Neuronal stem cell (in vitro differentiated cells): ENCODE measurements around the gene KIAA1210.

Source experiments
- DNase-seq: peaks from one replicate; pipeline ENCODE4 v3.0.0-alpha.2; 2013; ENCODE audit warnings: low spot score
- H2AFZ ChIP-seq: one replicate; pipeline ENCODE4 v1.6.1; 2013; ENCODE audit warnings: mild to moderate bottlenecking, low read length, inconsistent platforms
- H2AK5ac ChIP-seq: 2 replicates; pipeline ENCODE4 v1.6.1; 2013; ENCODE audit warnings: low read depth, mild to moderate bottlenecking, inconsistent platforms, low read length, moderate library complexity, mixed read lengths
- H2BK120ac ChIP-seq: 2 replicates; pipeline ENCODE4 v1.6.1; 2013; ENCODE audit warnings: low read depth, mild to moderate bottlenecking, inconsistent platforms, low read length, moderate library complexity, mixed read lengths
- H2BK12ac ChIP-seq: one replicate; pipeline ENCODE4 v1.6.1; 2013; ENCODE audit warnings: low read length, inconsistent platforms
- H2BK15ac ChIP-seq: 2 replicates; pipeline ENCODE4 v1.6.1; 2013; ENCODE audit warnings: mild to moderate bottlenecking, low read length, inconsistent platforms, mixed read lengths
- H2BK5ac ChIP-seq: one replicate; pipeline ENCODE4 v1.6.1; 2013; ENCODE audit warnings: inconsistent platforms, mild to moderate bottlenecking, low read length, moderate library complexity
- H3K14ac ChIP-seq: one replicate; pipeline ENCODE4 v1.6.1; 2013; ENCODE audit warnings: low read length, inconsistent platforms
- H3K18ac ChIP-seq: 2 replicates; pipeline ENCODE4 v1.6.1; 2013; ENCODE audit warnings: low read length, inconsistent platforms
- H3K23ac ChIP-seq: 2 replicates; pipeline ENCODE4 v1.6.1; 2013; ENCODE audit warnings: low read depth, mild to moderate bottlenecking, mixed read lengths, low read length, inconsistent platforms; ENCODE audit not compliant: poor library complexity
- H3K27ac ChIP-seq: replicated peaks from 3 replicates; pipeline ENCODE4 v1.5.1; 2013; ENCODE audit warnings: low read length, inconsistent platforms
- H3K27me3 ChIP-seq, 3 experiments: 2 replicates each; pipeline ENCODE4 v1.6.1; 2013; ENCODE audit warnings: low read length in 3 of 3, mild to moderate bottlenecking in 2 of 3, inconsistent platforms in 1 of 3, low read depth in 1 of 3, mixed read lengths in 1 of 3, moderate library complexity in 1 of 3; ENCODE audit not compliant: control insufficient read depth in 3 of 3, insufficient read depth in 3 of 3
- H3K36me3 ChIP-seq, 2 donors: replicated peaks in 1 of 2; 2 replicates each; pipeline ENCODE4 v1.6.1; 2013; ENCODE audit warnings: low read length in 2 of 2; ENCODE audit not compliant: control insufficient read depth in 2 of 2, insufficient read depth in 2 of 2
- H3K4ac ChIP-seq: 2 replicates; pipeline ENCODE4 v1.6.1; 2013; ENCODE audit warnings: inconsistent platforms, mild to moderate bottlenecking, low read length, moderate library complexity
- H3K4me1 ChIP-seq, 2 donors: 1 replicate in 1 of 2; 2 replicates in 1 of 2; pipeline ENCODE4 v1.6.1; 2013; ENCODE audit warnings: low read length in 2 of 2, low read depth in 1 of 2; ENCODE audit not compliant: control insufficient read depth in 2 of 2, insufficient read depth in 1 of 2
- H3K4me2 ChIP-seq: one replicate; pipeline ENCODE4 v1.6.1; 2013; ENCODE audit warnings: mild to moderate bottlenecking, low read length, inconsistent platforms; ENCODE audit not compliant: insufficient read depth, poor library complexity, severe bottlenecking
- H3K4me3 ChIP-seq, 2 donors: 2 replicates each; pipeline ENCODE4 v1.5.1; 2013; ENCODE audit warnings: low read length in 2 of 2, mild to moderate bottlenecking in 2 of 2, inconsistent platforms in 1 of 2, moderate library complexity in 1 of 2
- H3K79me1 ChIP-seq: one replicate; pipeline ENCODE4 v1.6.1; 2013; ENCODE audit warnings: low read depth, mild to moderate bottlenecking, inconsistent platforms, low read length, moderate library complexity
- H3K9ac ChIP-seq: one replicate; pipeline ENCODE4 v1.6.1; 2013; ENCODE audit warnings: mild to moderate bottlenecking, low read depth, low read length, inconsistent platforms; ENCODE audit not compliant: poor library complexity
- H3K9me3 ChIP-seq, 2 donors: replicated peaks in 1 of 2; 2 replicates each; pipeline versions ENCODE3 to v1.6.1; 2013; ENCODE audit warnings: low read length in 2 of 2, mild to moderate bottlenecking in 2 of 2, inconsistent platforms in 1 of 2, low read depth in 1 of 2, mixed read lengths in 1 of 2, moderate library complexity in 1 of 2; ENCODE audit not compliant: control insufficient read depth in 2 of 2, insufficient read depth in 1 of 2
- H4K8ac ChIP-seq: one replicate; pipeline ENCODE4 v1.6.1; 2013; ENCODE audit warnings: low read depth, mild to moderate bottlenecking, inconsistent platforms, low read length, moderate library complexity
- H4K91ac ChIP-seq: one replicate; pipeline ENCODE4 v1.6.1; 2013; ENCODE audit warnings: low read length, low read depth, mild to moderate bottlenecking, inconsistent platforms; ENCODE audit not compliant: poor library complexity
- WGBS, 2 donors: extraction: QIAGEN DNeasy Blood & Tissue Kit; methylation state at CpG; one replicate each; pipeline ENCODE4 v1.1.7; 2013; ENCODE audit warnings: missing lambda C conversion rate in 2 of 2, mixed read lengths in 1 of 2; ENCODE audit not compliant: insufficient read length in 2 of 2, insufficient replicate concordance in 1 of 2; ENCODE audit errors: extremely low coverage in 2 of 2; 5-methylcytosine and 5-hydroxymethylcytosine counted together

Gene KIAA1210

DNA sequence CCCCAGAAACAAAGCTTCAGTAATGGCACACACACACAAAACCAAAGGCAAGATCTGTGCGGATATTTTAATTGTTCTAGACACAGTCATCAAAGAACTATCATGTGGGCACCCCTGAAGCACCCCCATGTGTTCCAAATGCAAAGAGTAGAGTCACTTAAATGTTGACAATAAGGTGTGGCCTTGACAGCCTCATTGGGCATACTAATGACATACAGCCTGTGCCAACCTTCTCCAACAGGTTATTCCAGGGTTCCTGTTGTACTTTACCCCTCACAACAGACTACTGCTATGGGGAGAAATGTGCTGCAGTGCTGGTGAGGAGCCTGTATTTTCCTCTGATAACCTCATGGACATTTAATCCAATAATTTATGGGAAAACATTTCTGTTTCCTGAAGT, 84.6 kb downstream of the KIAA1210 start:
- Histone ChIP-seq H2BK12ac (no peak overlapping the region), H2BK5ac (no peak overlapping the region), H2BK120ac (no peak overlapping the region), H2AFZ (no peak overlapping the region), H3K4me1 (peaks cover 0 to 3% of the 10 kb centered on the region in 2 donors), H3K14ac (no peak overlapping the region), H3K23ac (no peak overlapping the region), H3K4me2 (no peak overlapping the region), H3K79me1 (no peaks in the 10 kb centered on the region), H3K27me3 (peaks cover 0 to 5% (median 0%) of the 10 kb centered on the region in 3 experiments), H3K4ac (no peak overlapping the region), H3K36me3 (no peaks in the 10 kb centered on the region), H4K91ac (no peak overlapping the region), H3K18ac (no peak overlapping the region), H4K8ac (no peak overlapping the region), H3K4me3 (no peak overlapping the region), H2AK5ac (no peak overlapping the region), H3K9me3 (no peaks in the 10 kb centered on the region), H3K9ac (no peak overlapping the region), H3K27ac (no peak overlapping the region), H2BK15ac (no peak overlapping the region)
- DNase-seq: no peak
- no CpG with 5 or more reads among the region's 1 CpG for WGBS, 2 donors

DNA sequence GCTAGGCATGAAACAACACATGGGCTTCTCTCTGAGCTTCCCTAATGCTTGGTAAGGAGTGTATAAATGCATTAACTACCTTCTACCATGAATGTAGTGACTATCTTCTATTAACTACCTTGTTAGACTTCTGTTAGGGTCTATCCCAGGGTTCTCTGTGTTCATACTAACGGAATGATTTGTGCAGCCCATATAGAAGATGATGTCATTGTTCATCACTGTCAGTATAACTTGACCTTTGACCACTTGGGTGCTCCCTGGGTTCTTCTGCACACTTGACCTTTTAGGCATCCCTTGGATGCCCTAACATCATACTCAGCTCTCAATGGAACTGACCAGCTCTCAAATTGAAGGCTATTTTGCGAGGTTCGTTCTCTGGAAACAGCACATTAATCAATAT, 85.6 kb downstream of the KIAA1210 start:
- no peak overlapping the region for H3K9ac ChIP-seq
- H2AK5ac ChIP-seq: no peak overlapping the region
- H3K4me3 ChIP-seq: no peak overlapping the region
- H2AFZ ChIP-seq: no peak overlapping the region
- no peaks in the 10 kb centered on the region for H3K36me3 ChIP-seq
- no CpG with 5 or more reads among the region's 3 CpGs for WGBS, 2 donors
- H2BK15ac ChIP-seq: no peak overlapping the region
- H3K9me3 ChIP-seq: no peaks in the 10 kb centered on the region
- no peak overlapping the region for H2BK5ac ChIP-seq
- no peak overlapping the region for H2BK12ac ChIP-seq
- H3K4me1 ChIP-seq: peaks cover 0 to 3% of the 10 kb centered on the region in 2 donors
- H3K27me3 ChIP-seq: peaks cover 0 to 5% (median 0%) of the 10 kb centered on the region in 3 experiments
- no peak for DNase-seq
- H3K4ac ChIP-seq: no peak overlapping the region
- H3K23ac ChIP-seq: no peak overlapping the region
- no peak overlapping the region for H4K91ac ChIP-seq
- H4K8ac ChIP-seq: no peak overlapping the region
- no peaks in the 10 kb centered on the region for H3K79me1 ChIP-seq
- H3K4me2 ChIP-seq: no peak overlapping the region
- no peak overlapping the region for H3K18ac ChIP-seq
- H3K27ac ChIP-seq: no peak overlapping the region
- no peak overlapping the region for H2BK120ac ChIP-seq
- H3K14ac ChIP-seq: no peak overlapping the region

GRCh38 chrX:119041175-119041574, 86.4 kb downstream of the KIAA1210 start:
- Histone ChIP-seq H3K14ac (no peak overlapping the region), H3K9me3 (no peaks in the 10 kb centered on the region), H3K4me3 (no peak overlapping the region), H3K9ac (no peak overlapping the region), H3K4ac (no peak overlapping the region), H2BK5ac (no peak overlapping the region), H3K18ac (no peak overlapping the region), H3K4me2 (no peak overlapping the region), H2AFZ (no peak overlapping the region), H2BK120ac (no peak overlapping the region), H2BK15ac (no peak overlapping the region), H2BK12ac (no peak overlapping the region), H3K4me1 (peaks cover 0 to 3% of the 10 kb centered on the region in 2 donors), H3K27ac (no peak overlapping the region), H3K23ac (no peak overlapping the region), H3K36me3 (no peaks in the 10 kb centered on the region), H2AK5ac (no peak overlapping the region), H4K91ac (no peak overlapping the region), H3K79me1 (no peaks in the 10 kb centered on the region), H3K27me3 (peaks cover 0 to 5% (median 0%) of the 10 kb centered on the region in 3 experiments), H4K8ac (no peak overlapping the region)
- no CpG with 5 or more reads among the region's 4 CpGs for WGBS, 2 donors
- no peak for DNase-seq

DNA sequence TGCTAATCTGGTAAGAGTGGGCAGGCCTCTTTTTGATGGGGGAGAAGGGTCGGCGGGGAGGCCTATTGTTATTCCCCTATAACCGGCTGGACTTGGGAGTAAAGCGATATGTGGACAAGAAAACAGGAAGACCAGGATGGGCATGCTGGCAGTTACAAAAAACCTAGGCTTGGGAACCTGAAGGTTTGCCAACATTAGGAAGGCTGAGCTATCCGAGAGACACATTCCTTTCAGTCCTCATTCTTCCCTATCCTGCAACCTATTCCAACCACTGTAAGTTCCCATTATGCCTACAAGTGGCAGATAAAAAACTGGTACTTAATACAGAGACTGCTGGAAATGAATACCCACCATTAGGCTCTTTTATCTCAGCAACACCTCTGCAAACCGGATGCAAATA, 87.2 kb downstream of the KIAA1210 start:
- no peak overlapping the region for H3K23ac ChIP-seq
- no peak overlapping the region for H3K4me2 ChIP-seq
- H4K8ac ChIP-seq: no peak overlapping the region
- no peak overlapping the region for H2AK5ac ChIP-seq
- no peak overlapping the region for H2BK15ac ChIP-seq
- H3K36me3 ChIP-seq: no peaks in the 10 kb centered on the region
- no peak overlapping the region for H2AFZ ChIP-seq
- no peak overlapping the region for H3K9ac ChIP-seq
- peaks cover 0 to 5% (median 0%) of the 10 kb centered on the region in 3 experiments for H3K27me3 ChIP-seq
- H3K4me3 ChIP-seq: no peak overlapping the region
- no peak overlapping the region for H2BK120ac ChIP-seq
- H4K91ac ChIP-seq: no peak overlapping the region
- no peak overlapping the region for H3K4ac ChIP-seq
- H3K27ac ChIP-seq: no peak overlapping the region
- H2BK12ac ChIP-seq: no peak overlapping the region
- H3K9me3 ChIP-seq: no peaks in the 10 kb centered on the region
- peaks cover 0 to 3% of the 10 kb centered on the region in 2 donors for H3K4me1 ChIP-seq
- no peaks in the 10 kb centered on the region for H3K79me1 ChIP-seq
- DNase-seq: no peak
- H2BK5ac ChIP-seq: no peak overlapping the region
- no CpG with 5 or more reads among the region's 6 CpGs for WGBS, 2 donors
- no peak overlapping the region for H3K18ac ChIP-seq
- no peak overlapping the region for H3K14ac ChIP-seq
